HCT116 (cell line): ENCODE data around the gene ILF2. TPM values are rescaled to one million over a fixed set of nuclear protein-coding genes. Genes with fewer than 3 reads are reported as not detected.

Experiments used
- ATAC-seq: fragments of 200-7000 bp; cut with Tn5 transposase; 2 replicates; pipeline ENCODE4 v1.9.1; 2020; ENCODE audit warnings: mild to moderate bottlenecking, moderate library complexity
- BruUV-seq: library from RNA; stranded (reverse); fragments of 400-500 nt; replicated peaks from 2 replicates; lab custom pipeline; 2021; lab: Mats Ljungman, UMichigan
- CTCF ChIA-PET: fragments of 300-600 bp; sonication (Branson Sonifier 250); formaldehyde crosslinking; loops from one replicate; lab custom pipeline; 2021; ENCODE audit warnings: antibody characterized with exemption; lab: Charles Lee
- POLR2A ChIA-PET: fragments of 300-600, 350-600 bp; sonication (Branson Sonifier 250); formaldehyde crosslinking; loops from one replicate; lab custom pipeline; 2021; ENCODE audit warnings: antibody characterized with exemption; lab: Charles Lee
- RAD21 ChIA-PET, 2 experiments: fragments of 300-600 bp; sonication (Branson Sonifier 250); formaldehyde crosslinking; loops; one replicate each; lab custom pipeline; 2023; ENCODE audit warnings: low total read pairs in 2 of 2; ENCODE audit not compliant: uncharacterized antibody in 2 of 2, unreplicated experiment in 2 of 2, low non-redundant PET in 1 of 2; lab: Charles Lee
- DNase-seq: peaks from one replicate; pipeline ENCODE4 v3.0.0-alpha.2; 2010; ENCODE audit warnings: low read depth, low spot score
- H2AFZ ChIP-seq: fragments of 200-600 bp; shearing (Covaris generic), sonication (generic); 2 replicates; pipeline ENCODE4 v1.6.1; 2017; ENCODE audit warnings: low read depth, mixed run types, mixed read lengths, antibody characterized with exemption, low read length; ENCODE audit not compliant: poor library complexity, severe bottlenecking
- H3K27ac ChIP-seq: 2 replicates; pipeline ENCODE4 v1.5.1; 2012; ENCODE audit warnings: low read depth, low read length
- H3K27me3 ChIP-seq: fragments of 200-600 bp; sonication (generic); 2 replicates; pipeline ENCODE4 v1.6.1; 2016; ENCODE audit warnings: mixed run types, low read length, mixed read lengths; ENCODE audit not compliant: insufficient read depth
- H3K36me3 ChIP-seq, 2 experiments: fragments of 200-500 bp in 1 of 2; fragments of 200-600 bp in 1 of 2; sonication (Bioruptor generic) in 1 of 2; sonication (generic) in 1 of 2; 2 replicates each; pipeline versions ENCODE4 v1.5.1 to v1.6.1; 2014 to 2016; ENCODE audit warnings: low read length in 2 of 2, inconsistent platforms in 1 of 2, mixed read lengths in 1 of 2, mixed run types in 1 of 2; ENCODE audit not compliant: insufficient read depth in 2 of 2, control insufficient read depth in 1 of 2
- H3K4me1 ChIP-seq, 2 experiments: fragments of 200-600 bp in 1 of 2; sonication (generic) in 1 of 2; 2 replicates each; pipeline versions ENCODE4 v1.5.1 to v1.6.1; 2012 to 2017; ENCODE audit warnings: low read length in 2 of 2, inconsistent platforms in 1 of 2, mild to moderate bottlenecking in 1 of 2, mixed read lengths in 1 of 2, mixed run types in 1 of 2, moderate library complexity in 1 of 2; ENCODE audit not compliant: insufficient read depth in 2 of 2, control insufficient read depth in 1 of 2
- H3K4me2 ChIP-seq: fragments of 200-600 bp; sonication (generic); 2 replicates; pipeline ENCODE4 v1.6.1; 2017; ENCODE audit warnings: mixed run types, low read length, mixed read lengths
- H3K4me3 ChIP-seq, 2 experiments: fragments of 200-600 bp in 1 of 2; sonication (generic) in 1 of 2; replicated peaks in 1 of 2; 2 replicates each; pipeline ENCODE4 v1.5.1; 2011 to 2016; ENCODE audit warnings: low read length in 2 of 2, control low read depth in 1 of 2, low read depth in 1 of 2, mild to moderate bottlenecking in 1 of 2, mixed read lengths in 1 of 2, mixed run types in 1 of 2
- H3K79me2 ChIP-seq: fragments of 200-600 bp; sonication (generic); 2 replicates; pipeline ENCODE4 v1.6.1; 2017; ENCODE audit warnings: mild to moderate bottlenecking, mixed run types, low read length, moderate library complexity, mixed read lengths; ENCODE audit not compliant: insufficient read depth
- H3K9ac ChIP-seq: fragments of 200-600 bp; sonication (generic); 2 replicates; pipeline ENCODE4 v1.6.1; 2016; ENCODE audit warnings: low read length, mixed read lengths
- H3K9me2 ChIP-seq: fragments of 200-600 bp; sonication (generic), shearing (Covaris generic); 2 replicates; pipeline ENCODE4 v1.6.1; 2017; ENCODE audit warnings: mixed run types, mild to moderate bottlenecking, moderate library complexity; ENCODE audit not compliant: insufficient read depth
- H3K9me3 ChIP-seq, 2 experiments: fragments of 200-500 bp in 1 of 2; fragments of 200-600 bp in 1 of 2; sonication (Bioruptor generic) in 1 of 2; sonication (generic) in 1 of 2; 2 replicates each; pipeline ENCODE4 v1.6.1; 2014 to 2017; ENCODE audit warnings: low read length in 2 of 2, mixed read lengths in 2 of 2, inconsistent platforms in 1 of 2, low read depth in 1 of 2, mild to moderate bottlenecking in 1 of 2, mixed run types in 1 of 2, moderate library complexity in 1 of 2; ENCODE audit not compliant: control insufficient read depth in 1 of 2, insufficient read depth in 1 of 2
- H4K20me1 ChIP-seq: fragments of 200-600 bp; sonication (generic), shearing (Covaris generic); 2 replicates; pipeline ENCODE4 v1.6.1; 2017; ENCODE audit warnings: mixed run types, mild to moderate bottlenecking, moderate library complexity; ENCODE audit not compliant: insufficient read depth
- CBX3 ChIP-seq: IDR thresholded peaks from 2 replicates; pipeline ENCODE4 v1.6.1; 2012; ENCODE audit warnings: low read depth
- ELF1 ChIP-seq: IDR thresholded peaks from 2 replicates; pipeline ENCODE4 v1.6.1; 2012; ENCODE audit warnings: low read depth, borderline replicate concordance
- EZH2 ChIP-seq: fragments of 200-600 bp; sonication (generic); IDR thresholded peaks from 2 replicates; pipeline ENCODE4 v1.6.1; 2017; ENCODE audit warnings: antibody characterized with exemption, mixed run types
- EZH2phosphoT487 ChIP-seq: fragments of 200-600 bp; IDR thresholded peaks from 2 replicates; pipeline ENCODE4 v1.6.1; 2018; ENCODE audit warnings: antibody characterized with exemption, borderline replicate concordance
- FOSL1 ChIP-seq: IDR thresholded peaks from 2 replicates; pipeline ENCODE4 v1.6.1; 2012; ENCODE audit warnings: low read depth
- JUND ChIP-seq: IDR thresholded peaks from 2 replicates; pipeline ENCODE4 v1.6.1; 2012
- POLR2AphosphoS5 ChIP-seq: IDR thresholded peaks from 2 replicates; pipeline ENCODE4 v1.6.1; 2011; ENCODE audit warnings: mild to moderate bottlenecking, low read depth, low read length, moderate library complexity
- SRF ChIP-seq: IDR thresholded peaks from 2 replicates; pipeline ENCODE4 v1.6.1; 2012; ENCODE audit warnings: low read depth
- TCF7L2 ChIP-seq: IDR thresholded peaks from 2 replicates; pipeline ENCODE4 v1.7.0; 2011; ENCODE audit warnings: borderline replicate concordance, inconsistent platforms; ENCODE audit not compliant: insufficient read depth, insufficient read length; ENCODE audit errors: extremely low read depth
- YY1 ChIP-seq: IDR thresholded peaks from 2 replicates; pipeline ENCODE4 v1.6.1; 2011; ENCODE audit warnings: low read length, low read depth, moderate library complexity, mild to moderate bottlenecking; ENCODE audit not compliant: insufficient replicate concordance; ENCODE audit errors: extremely low read depth
- ZFX ChIP-seq: fragments of 450-650 bp; IDR thresholded peaks from 2 replicates; pipeline ENCODE4 v1.6.1; 2017
- ZNF274 ChIP-seq: fragments of 200-500 bp; sonication (Bioruptor generic); IDR thresholded peaks from 2 replicates; pipeline ENCODE4 v1.6.1; 2014; ENCODE audit warnings: mild to moderate bottlenecking, low read depth, low read length, inconsistent platforms
- intact Hi-C: fragments of 100-400 bp; cut with micrococcal nuclease; formaldehyde crosslinking; loops from 2 replicates; pipeline ENCODE4 v1.10.0; 2022
- total RNA-seq: library from RNA; stranded (reverse); gene quantifications from one replicate; pipeline ENCODE4 v1.2.1, GENCODE V29; 2021; ENCODE audit not compliant: unreplicated experiment
- TF ChIP-seq, protein P1 (sequence below): IDR thresholded peaks from 2 replicates; pipeline ENCODE4 v1.6.1; 2012
- TF ChIP-seq, protein P2 (sequence below): IDR thresholded peaks from 2 replicates; pipeline ENCODE4 v1.6.1; 2012; ENCODE audit warnings: low read depth
- TF ChIP-seq, protein P3 (sequence below), 3 experiments: fragments of 200-600 bp in 1 of 3; sonication (generic) in 1 of 3; IDR thresholded peaks in 2 of 3; conservative IDR thresholded peaks in 1 of 3; 2 replicates each; pipeline ENCODE4 v1.5.1; 2012 to 2017; ENCODE audit warnings: low read depth in 2 of 3, low read length in 2 of 3, antibody characterized with exemption in 1 of 3, borderline replicate concordance in 1 of 3, control low read depth in 1 of 3, mild to moderate bottlenecking in 1 of 3, mixed read lengths in 1 of 3, mixed run types in 1 of 3, moderate library complexity in 1 of 3; ENCODE audit not compliant: insufficient read depth in 1 of 3
- TF ChIP-seq, protein P4 (sequence below): IDR thresholded peaks from 2 replicates; pipeline ENCODE4 v1.6.1; 2012

The ILF2 gene
- total RNA-seq, 1 experiment from 2014 or later: 335 TPM

DNA sequence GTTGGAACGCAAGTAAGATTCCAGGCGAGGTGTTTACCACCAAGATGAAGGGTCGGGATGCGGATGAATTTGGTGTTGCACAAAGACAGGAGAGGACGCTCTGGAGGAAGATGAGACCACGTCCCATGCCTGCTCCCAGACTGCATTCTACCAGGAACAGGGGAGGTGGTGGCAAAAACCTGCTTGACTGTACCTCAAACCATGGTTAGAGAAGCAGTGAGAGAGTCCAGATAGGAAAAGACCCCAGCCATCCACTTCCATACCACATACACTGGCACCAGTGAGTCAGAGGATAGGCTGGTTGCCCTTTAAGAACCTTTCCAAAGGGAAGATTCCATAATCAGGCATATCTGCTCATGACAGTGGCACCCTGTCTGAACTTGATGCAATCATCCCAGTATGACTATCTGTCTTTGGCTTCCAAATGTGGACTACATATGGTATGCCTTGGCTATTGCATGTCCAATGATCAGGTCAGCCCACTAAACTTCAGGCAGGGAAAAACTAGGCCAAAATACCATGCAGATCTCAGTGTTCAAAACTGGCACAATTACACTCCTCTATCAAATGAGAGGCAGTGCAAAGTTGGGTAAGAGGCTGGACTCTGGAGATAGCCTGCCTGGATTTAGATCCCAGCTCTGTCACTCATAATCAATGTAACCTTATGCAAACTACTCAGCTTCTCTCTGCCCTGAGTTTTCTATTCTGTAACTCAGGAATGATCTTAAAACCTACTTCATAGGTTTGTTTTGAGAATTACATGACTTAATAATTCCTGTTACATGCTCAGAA, 28.3 kb upstream of the ILF2 start (continued):
- no peak for TF ChIP-seq SRF
- TF ChIP-seq ZNF274: no peak
- TF ChIP-seq EZH2: no peak
- TF ChIP-seq FOSL1: no peak
- TF ChIP-seq, protein P1, sequence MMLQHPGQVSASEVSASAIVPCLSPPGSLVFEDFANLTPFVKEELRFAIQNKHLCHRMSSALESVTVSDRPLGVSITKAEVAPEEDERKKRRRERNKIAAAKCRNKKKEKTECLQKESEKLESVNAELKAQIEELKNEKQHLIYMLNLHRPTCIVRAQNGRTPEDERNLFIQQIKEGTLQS: no peak
- TF ChIP-seq EZH2phosphoT487: no peak

DNA sequence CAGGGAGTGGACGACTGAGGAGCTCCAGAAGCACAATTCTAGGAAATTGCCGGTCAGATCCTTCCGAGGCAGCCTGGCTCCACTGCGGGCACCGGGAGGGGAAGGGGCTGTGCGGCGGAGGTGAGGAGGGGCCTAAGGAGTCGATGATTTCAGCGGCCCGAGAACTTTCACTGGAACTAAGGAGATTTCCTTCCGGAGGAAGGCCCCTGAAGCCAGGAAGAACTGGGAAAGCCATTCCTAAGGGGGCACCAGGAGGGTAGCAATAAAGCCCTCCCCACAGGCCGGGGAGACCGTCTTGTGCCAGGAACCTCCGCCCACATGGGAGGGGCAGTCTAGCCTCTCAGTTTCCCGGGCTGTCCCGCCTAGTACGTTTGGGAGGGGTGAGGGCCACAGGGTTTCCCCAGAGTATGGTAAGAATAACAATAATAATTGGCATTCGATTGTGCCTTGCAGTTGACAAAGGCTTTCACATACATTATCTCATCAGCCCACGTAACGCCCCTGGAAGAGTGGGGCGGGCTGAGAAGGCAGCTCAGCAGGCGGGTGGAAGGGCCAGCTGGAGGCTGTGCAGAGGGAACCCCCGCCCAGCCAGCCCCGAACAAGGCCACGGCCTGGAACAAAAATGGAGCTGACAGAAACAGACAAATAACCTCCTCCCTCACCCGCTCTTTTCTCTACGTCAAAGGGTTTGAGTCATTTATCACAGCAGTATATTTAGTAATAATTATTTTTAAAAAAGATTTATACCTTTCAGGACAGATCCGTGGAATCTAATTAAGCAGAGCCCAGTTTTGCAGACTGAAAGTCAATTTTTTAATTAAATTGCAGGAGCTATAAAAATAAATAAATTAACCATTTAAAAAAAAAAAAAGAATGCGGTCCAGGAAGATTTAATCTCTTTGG, 27.5 kb upstream of the ILF2 start:
- Histone ChIP-seq H3K9ac (no peak overlapping the region), H3K27ac (no peak overlapping the region), H2AFZ (no peak overlapping the region), H3K36me3 (no peaks in the 10 kb centered on the region), H3K4me1 (peaks cover 2 to 22% of the 10 kb centered on the region in 2 experiments; a peak in 2 of 4 replicates), H4K20me1 (no peaks in the 10 kb centered on the region), H3K4me2 (no peak overlapping the region), H3K27me3 (no peaks in the 10 kb centered on the region), H3K79me2 (no peaks in the 10 kb centered on the region), H3K9me3 (no peaks in the 10 kb centered on the region), H3K9me2 (no peaks in the 10 kb centered on the region), H3K4me3 (no peak overlapping the region)
- RAD21 ChIA-PET: no interaction called here
- ATAC-seq (no peak), DNase-seq (no peak)
- intact Hi-C loops: no loop called here
- no TSS peak for BruUV-seq
- CTCF ChIA-PET: no interaction called here
- POLR2A ChIA-PET: interaction anchor here (1.3 kb wide), 1 partner anchor 11 kb away, joined by 4 read pairs; no protein-coding TSS in a partner anchor
- TF ChIP-seq YY1 (no peak), SRF (no peak), CBX3 (no peak), ZNF274 (no peak), POLR2AphosphoS5 (no peak), ZFX (no peak), FOSL1 (no peak), EZH2phosphoT487 (no peak), ELF1 (no peak), JUND (no peak), TCF7L2 (no peak)
- TF ChIP-seq, protein P2, sequence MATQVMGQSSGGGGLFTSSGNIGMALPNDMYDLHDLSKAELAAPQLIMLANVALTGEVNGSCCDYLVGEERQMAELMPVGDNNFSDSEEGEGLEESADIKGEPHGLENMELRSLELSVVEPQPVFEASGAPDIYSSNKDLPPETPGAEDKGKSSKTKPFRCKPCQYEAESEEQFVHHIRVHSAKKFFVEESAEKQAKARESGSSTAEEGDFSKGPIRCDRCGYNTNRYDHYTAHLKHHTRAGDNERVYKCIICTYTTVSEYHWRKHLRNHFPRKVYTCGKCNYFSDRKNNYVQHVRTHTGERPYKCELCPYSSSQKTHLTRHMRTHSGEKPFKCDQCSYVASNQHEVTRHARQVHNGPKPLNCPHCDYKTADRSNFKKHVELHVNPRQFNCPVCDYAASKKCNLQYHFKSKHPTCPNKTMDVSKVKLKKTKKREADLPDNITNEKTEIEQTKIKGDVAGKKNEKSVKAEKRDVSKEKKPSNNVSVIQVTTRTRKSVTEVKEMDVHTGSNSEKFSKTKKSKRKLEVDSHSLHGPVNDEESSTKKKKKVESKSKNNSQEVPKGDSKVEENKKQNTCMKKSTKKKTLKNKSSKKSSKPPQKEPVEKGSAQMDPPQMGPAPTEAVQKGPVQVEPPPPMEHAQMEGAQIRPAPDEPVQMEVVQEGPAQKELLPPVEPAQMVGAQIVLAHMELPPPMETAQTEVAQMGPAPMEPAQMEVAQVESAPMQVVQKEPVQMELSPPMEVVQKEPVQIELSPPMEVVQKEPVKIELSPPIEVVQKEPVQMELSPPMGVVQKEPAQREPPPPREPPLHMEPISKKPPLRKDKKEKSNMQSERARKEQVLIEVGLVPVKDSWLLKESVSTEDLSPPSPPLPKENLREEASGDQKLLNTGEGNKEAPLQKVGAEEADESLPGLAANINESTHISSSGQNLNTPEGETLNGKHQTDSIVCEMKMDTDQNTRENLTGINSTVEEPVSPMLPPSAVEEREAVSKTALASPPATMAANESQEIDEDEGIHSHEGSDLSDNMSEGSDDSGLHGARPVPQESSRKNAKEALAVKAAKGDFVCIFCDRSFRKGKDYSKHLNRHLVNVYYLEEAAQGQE: no peak
- TF ChIP-seq, protein P3, sequence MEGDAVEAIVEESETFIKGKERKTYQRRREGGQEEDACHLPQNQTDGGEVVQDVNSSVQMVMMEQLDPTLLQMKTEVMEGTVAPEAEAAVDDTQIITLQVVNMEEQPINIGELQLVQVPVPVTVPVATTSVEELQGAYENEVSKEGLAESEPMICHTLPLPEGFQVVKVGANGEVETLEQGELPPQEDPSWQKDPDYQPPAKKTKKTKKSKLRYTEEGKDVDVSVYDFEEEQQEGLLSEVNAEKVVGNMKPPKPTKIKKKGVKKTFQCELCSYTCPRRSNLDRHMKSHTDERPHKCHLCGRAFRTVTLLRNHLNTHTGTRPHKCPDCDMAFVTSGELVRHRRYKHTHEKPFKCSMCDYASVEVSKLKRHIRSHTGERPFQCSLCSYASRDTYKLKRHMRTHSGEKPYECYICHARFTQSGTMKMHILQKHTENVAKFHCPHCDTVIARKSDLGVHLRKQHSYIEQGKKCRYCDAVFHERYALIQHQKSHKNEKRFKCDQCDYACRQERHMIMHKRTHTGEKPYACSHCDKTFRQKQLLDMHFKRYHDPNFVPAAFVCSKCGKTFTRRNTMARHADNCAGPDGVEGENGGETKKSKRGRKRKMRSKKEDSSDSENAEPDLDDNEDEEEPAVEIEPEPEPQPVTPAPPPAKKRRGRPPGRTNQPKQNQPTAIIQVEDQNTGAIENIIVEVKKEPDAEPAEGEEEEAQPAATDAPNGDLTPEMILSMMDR (IDR thresholded peaks at IDR 0.05 in 2 of 3, conservative IDR thresholded peaks at IDR 0.05 in 1 of 3; ENCODE audit: borderline replicate concordance in 1 of 3, insufficient read depth in 1 of 3, low read depth in 2 of 3, low read length in 2 of 3): no peak
- TF ChIP-seq, protein P1: no peak
- TF ChIP-seq, protein P4, sequence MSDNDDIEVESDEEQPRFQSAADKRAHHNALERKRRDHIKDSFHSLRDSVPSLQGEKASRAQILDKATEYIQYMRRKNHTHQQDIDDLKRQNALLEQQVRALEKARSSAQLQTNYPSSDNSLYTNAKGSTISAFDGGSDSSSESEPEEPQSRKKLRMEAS: no peak
